Mucosa of descending colon (tissue), 3 donors: Measurements from ENCODE around the gene PITPNC1. TPM values are rescaled to one million over a fixed set of nuclear protein-coding genes. Genes with fewer than 3 reads are reported as not detected.

Experiments used
- ATAC-seq: fragments of 200-7000 bp; cut with Tn5 transposase; one replicate; pipeline ENCODE4 v1.9.1; 2020; ENCODE audit warnings: mild to moderate bottlenecking, moderate library complexity
- DNase-seq, 3 donors: peaks; one replicate each; pipeline ENCODE4 v3.0.0-alpha.2; 2020
- H3K36me3 ChIP-seq: fragments of 200-600 bp; one replicate; pipeline ENCODE4 v1.8.0; 2021; ENCODE audit warnings: low read depth, mild to moderate bottlenecking
- H3K4me1 ChIP-seq: fragments of 200-600 bp; one replicate; pipeline ENCODE4 v1.8.0; 2021; ENCODE audit warnings: low read depth, mild to moderate bottlenecking
- H3K4me3 ChIP-seq: fragments of 200-600 bp; one replicate; pipeline ENCODE4 v1.8.0; 2021; ENCODE audit warnings: mild to moderate bottlenecking
- H3K9me3 ChIP-seq: fragments of 200-600 bp; one replicate; pipeline ENCODE4 v1.8.0; 2021; ENCODE audit warnings: mild to moderate bottlenecking
- CTCF ChIP-seq: fragments of 200-600 bp; IDR thresholded peaks from one replicate; pipeline ENCODE4 v1.8.0; 2022; ENCODE audit warnings: antibody characterized with exemption, mild to moderate bottlenecking
- intact Hi-C, 2 donors: fragments of 100-400 bp; cut with DNase I in 1 of 2; cut with micrococcal nuclease in 1 of 2; formaldehyde crosslinking; loops; one replicate each; pipeline versions ENCODE4 v1.11.0 to v1.11.1; 2022; cut with DNase I, micrococcal nuclease
- total RNA-seq, 3 donors: library from RNA; stranded (reverse); fragmentation: NEBNext Ultra II Directional in 2 of 3; extraction: Animal tissue kit (Norgen Biotek cat#: 25700) in 2 of 3; gene quantifications; one replicate each; pipeline versions ENCODE4 v1.2.1 to v1.2.4, GENCODE V29; 2021 to 2023
- donor health status: DM: no; HTN: no; CAD: no; lungs with moderate emphysema.
- donor health status: DM: no; HTN: no; CAD: no.
- donor health status: DM: no; HTN: yes; CAD: no.

The PITPNC1 gene
- total RNA-seq, 3 donors from 2014 or later = 10.7 to 11.4 (median 10.9) TPM

GRCh38 chr17:67412032-67412431, 35.0 kb downstream of the PITPNC1 start:
- no peak for TF ChIP-seq CTCF
- peaks cover 7% of the 10 kb centered on the region for H3K4me1 ChIP-seq
- ATAC-seq = no peak

GRCh38 chr17:67412941-67413340, 35.9 kb downstream of the PITPNC1 start:
- no peaks in the 10 kb centered on the region for H3K9me3 ChIP-seq
- ATAC-seq = no peak
- H3K36me3 ChIP-seq = no peaks in the 10 kb centered on the region
- DNase-seq = no peak
- no peak overlapping the region for H3K4me3 ChIP-seq
- intact Hi-C loops = no loop called here
- H3K4me1 ChIP-seq = peaks cover 7% of the 10 kb centered on the region
- TF ChIP-seq CTCF = no peak

More at GRCh38 chr17:67412032-67412431, 35.0 kb downstream of the PITPNC1 start:
- intact Hi-C loops = no loop called here
- H3K9me3 ChIP-seq = no peaks in the 10 kb centered on the region
- no peaks in the 10 kb centered on the region for H3K36me3 ChIP-seq
- no peak overlapping the region for H3K4me3 ChIP-seq
- DNase-seq = no peak

DNA sequence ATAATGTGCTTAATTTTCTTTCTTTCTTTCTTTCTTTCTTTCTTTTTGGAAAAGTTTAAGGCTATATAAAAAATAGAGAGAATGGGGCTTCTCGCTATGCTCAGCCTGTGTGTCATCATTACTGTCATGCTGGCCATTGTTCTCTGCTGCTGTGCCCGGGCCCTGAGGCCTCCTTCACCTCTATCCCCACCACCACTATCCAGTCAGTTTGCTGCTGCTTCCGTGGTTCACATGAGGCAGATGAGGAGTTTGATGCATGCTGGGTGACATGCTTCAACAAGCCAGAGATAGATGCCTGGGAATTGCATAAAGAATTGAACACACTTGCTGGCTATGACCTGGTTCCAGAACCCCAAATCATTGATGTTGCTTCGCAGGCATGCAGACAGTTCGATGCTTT, 36.3 kb downstream of the PITPNC1 start:
- no peak for TF ChIP-seq CTCF
- no peak for DNase-seq
- Histone ChIP-seq H3K9me3 (no peaks in the 10 kb centered on the region), H3K4me1 (peaks cover 7% of the 10 kb centered on the region), H3K36me3 (no peaks in the 10 kb centered on the region), H3K4me3 (no peak overlapping the region)
- intact Hi-C loops = no loop called here
- no peak for ATAC-seq

- intact Hi-C loops = no loop called here
- Histone ChIP-seq H3K36me3 (no peaks in the 10 kb centered on the region), H3K4me1 (peaks cover 7% of the 10 kb centered on the region), H3K9me3 (no peaks in the 10 kb centered on the region), H3K4me3 (no peak overlapping the region)
- TF ChIP-seq CTCF = no peak
- ATAC-seq (no peak), DNase-seq (no peak)
Observed at GRCh38 chr17:67414130-67414529, 37.0 kb downstream of the PITPNC1 start.

- no peaks in the 10 kb centered on the region for H3K36me3 ChIP-seq
- intact Hi-C loops = no loop called here
- peaks cover 7% of the 10 kb centered on the region for H3K4me1 ChIP-seq
- no peak overlapping the region for H3K4me3 ChIP-seq
- TF ChIP-seq CTCF = no peak
- no peak for ATAC-seq
- no peaks in the 10 kb centered on the region for H3K9me3 ChIP-seq
- no peak for DNase-seq
Observed at GRCh38 chr17:67414559-67414958, 37.5 kb downstream of the PITPNC1 start.

DNA sequence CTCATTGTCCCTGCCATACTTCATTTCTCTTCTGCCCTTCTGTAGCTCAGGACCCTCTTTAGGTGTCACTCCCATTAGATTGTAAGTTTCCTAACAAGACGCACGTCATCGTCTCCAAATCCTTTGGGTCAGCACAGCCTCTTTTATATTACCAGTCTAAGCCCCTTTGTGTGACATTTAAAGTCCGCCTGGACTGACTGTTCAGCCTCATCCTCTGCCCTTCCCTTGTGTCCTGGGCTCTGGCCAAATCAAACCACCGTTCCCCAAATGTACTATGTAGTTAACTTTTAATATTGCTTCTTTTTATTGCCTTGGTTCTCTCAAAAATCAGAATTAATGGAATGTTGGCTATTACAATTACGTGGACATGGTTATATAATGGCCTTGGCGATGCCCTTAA, 38.2 kb downstream of the PITPNC1 start:
- no peaks in the 10 kb centered on the region for H3K36me3 ChIP-seq
- H3K4me1 ChIP-seq = peaks cover 7% of the 10 kb centered on the region
- no peaks in the 10 kb centered on the region for H3K9me3 ChIP-seq
- no peak for ATAC-seq
- TF ChIP-seq CTCF = no peak
- DNase-seq = no peak
- no peak overlapping the region for H3K4me3 ChIP-seq
- intact Hi-C loops = no loop called here
